Dermis microvascular lymphatic vessel endothelial cell (primary cell): ENCODE results near the gene PEA15. TPM values are rescaled to one million over a fixed set of nuclear protein-coding genes. Genes with fewer than 3 reads are reported as not detected.

Experiments
- total RNA-seq: library from RNA; depleted of rRNA; stranded (reverse); fragments of >200 nt; gene quantifications from 2 replicates; pipeline ENCODE4 v1.2.1, GENCODE V29; 2014

Gene PEA15
- total RNA-seq, 1 donor from 2014 or later: 38.9 TPM

Other genes starting within 250 kb of the PEA15 start
- gene PIGM, start 173.4 kb upstream of the PEA15 start, total RNA-seq: 2.3 and 3.5 TPM in 2 replicates
- gene KCNJ10, start 135.2 kb upstream of the PEA15 start, total RNA-seq: not detected in 2 replicates
- not detected in 2 replicates for gene KCNJ9, start 123.8 kb upstream of the PEA15 start, total RNA-seq
- gene IGSF8, start 106.8 kb upstream of the PEA15 start, total RNA-seq: 5.6 and 9.2 TPM in 2 replicates
- gene ATP1A2, start 89.6 kb upstream of the PEA15 start, total RNA-seq: not detected in 2 replicates
- gene ATP1A4, start 53.8 kb upstream of the PEA15 start, total RNA-seq: not detected in 2 replicates
- not detected in 2 replicates for gene CASQ1, start 14.8 kb upstream of the PEA15 start, total RNA-seq
- 62.1 and 73.6 TPM in 2 replicates for gene DCAF8, start 57.2 kb downstream of the PEA15 start, total RNA-seq
- gene PEX19, start 79.7 kb downstream of the PEA15 start, total RNA-seq: 24.9 and 29.3 TPM in 2 replicates
- gene COPA, start 137.9 kb downstream of the PEA15 start, total RNA-seq: 214 and 248 TPM in 2 replicates
- gene NCSTN, start 138.0 kb downstream of the PEA15 start, total RNA-seq: 50.7 and 80.0 TPM in 2 replicates
- under 0.01 TPM in 1 of 2 replicates, not detected in the other for gene NHLH1, start 161.7 kb downstream of the PEA15 start, total RNA-seq
- not detected in 2 replicates for gene VANGL2, start 195.2 kb downstream of the PEA15 start, total RNA-seq